HG02973 (cell line): ENCODE measurements around the gene F7.

Source experiments
- ATAC-seq: cut with Tn5 transposase; IDR thresholded peaks from one replicate; pipeline ENCODE4 v1.9.1; 2021; ENCODE audit warnings: moderate library complexity; ENCODE audit not compliant: unreplicated experiment

Gene F7

DNA sequence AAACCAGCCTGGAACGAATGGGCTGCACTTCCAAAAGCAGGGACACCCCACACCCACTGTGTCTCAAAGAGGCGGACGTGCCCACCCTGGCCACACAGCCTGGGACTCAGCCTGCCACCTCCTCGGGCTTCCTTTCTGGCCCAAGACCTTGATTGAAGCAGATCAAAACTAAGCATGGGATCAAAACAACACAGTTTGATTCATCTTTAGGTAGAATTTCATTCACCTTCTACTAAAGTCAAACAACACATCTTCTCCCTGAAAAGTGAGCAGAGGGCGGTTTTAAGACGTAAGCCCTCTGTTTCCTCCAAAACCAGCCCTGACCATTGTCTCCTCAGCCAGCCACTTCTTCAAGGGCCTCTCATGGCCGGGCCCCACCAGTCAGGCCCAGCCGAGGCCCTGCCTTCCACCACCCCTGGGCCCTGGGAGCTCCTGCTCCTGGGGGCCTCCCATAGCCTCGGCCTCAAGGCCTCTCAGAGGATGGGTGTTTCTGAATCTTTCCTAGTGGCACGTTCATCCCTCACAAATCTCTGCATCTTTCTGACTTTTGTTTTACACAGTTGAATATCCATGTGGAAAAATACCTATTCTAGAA is 10.7 kb downstream of the F7 start:
- ATAC-seq, result no peak

GRCh38 chr13:113116871-113117271 is 11.3 kb downstream of the F7 start:
- no peak for ATAC-seq

GRCh38 chr13:113117335-113117872 is 11.8 kb downstream of the F7 start:
- no peak for ATAC-seq

DNA sequence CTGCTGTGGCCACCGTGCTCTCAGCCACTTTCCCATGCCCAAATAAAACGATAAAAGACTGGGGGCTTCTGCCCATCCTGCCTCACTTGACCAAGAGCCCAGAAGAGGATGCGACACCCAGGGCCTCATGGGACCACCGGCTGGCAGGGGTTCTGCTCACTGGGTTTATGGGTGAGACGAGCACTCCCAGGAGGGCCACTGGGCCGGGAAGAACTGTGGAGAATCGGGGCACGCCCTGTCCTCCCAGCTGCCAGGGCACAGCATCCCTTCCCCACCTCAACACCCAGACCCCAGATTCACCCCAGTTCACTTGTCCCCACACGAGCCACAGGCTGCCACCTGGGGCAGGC is 12.3 kb downstream of the F7 start:
- no peak for ATAC-seq

GRCh38 chr13:113118261-113119021 is 12.8 kb downstream of the F7 start:
- ATAC-seq, result no peak

DNA sequence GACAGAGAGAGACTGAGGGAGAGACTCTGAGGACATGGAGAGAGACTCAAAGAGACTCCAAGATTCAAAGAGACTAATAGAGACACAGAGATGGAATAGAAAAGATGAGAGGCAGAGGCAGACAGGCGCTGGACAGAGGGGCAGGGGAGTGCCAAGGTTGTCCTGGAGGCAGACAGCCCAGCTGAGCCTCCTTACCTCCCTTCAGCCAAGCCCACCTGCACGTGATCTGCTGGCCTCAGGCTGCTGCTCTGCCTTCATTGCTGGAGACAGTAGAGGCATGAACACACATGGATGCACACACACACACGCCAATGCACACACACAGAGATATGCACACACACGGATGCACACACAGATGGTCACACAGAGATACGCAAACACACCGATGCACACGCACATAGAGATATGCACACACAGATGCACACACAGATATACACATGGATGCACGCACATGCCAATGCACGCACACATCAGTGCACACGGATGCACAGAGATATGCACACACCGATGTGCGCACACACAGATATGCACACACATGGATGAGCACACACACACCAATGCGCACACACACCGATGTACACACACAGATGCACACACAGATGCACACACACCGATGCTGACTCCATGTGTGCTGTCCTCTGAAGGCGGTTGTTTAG is 13.7 kb downstream of the F7 start:
- ATAC-seq, result no peak

- no peak for ATAC-seq
These were observed 14.2 kb downstream of the F7 start for GRCh38 chr13:113119822-113120189.

DNA sequence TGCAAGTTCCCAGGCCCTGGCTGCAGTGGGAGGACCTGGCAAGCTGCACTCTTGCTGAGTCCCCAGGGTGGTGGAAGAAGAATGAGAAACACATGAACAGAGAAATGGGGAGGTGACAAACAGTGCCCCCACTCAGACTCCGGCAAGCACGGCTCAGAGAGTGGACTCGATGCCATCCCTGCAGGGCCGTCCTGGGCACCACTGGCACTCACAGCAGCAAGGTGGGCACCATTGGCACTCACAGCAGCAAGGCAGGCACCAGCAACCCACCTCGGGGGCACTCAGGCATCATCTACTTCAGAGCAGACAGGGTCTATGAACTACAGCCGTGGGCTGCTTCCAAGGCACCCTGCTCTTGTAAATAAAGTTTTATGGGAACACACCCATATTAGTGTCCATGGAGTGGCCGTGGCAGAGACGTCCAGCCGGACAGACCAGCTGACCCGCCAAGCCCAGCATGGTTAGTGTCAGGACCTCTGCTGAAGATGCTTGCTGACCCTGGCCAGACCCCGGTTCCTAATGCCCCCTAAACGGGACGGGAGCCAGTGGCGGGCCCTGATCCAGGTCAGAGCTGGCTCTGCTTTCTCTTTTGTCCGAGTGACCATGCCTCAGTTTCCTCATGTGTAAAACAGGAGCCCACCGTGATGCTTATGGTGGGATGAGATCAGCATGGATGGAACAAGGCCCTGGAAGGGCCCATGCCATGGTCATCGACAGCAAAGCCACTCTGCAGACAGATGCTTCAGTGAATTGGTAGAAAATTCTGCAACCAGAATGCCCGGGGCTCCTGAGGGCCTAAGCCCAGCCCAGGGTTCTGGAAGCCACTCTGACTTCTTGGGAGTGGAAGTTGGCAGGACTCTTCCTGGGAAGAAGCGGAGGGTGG is 14.9 kb downstream of the F7 start:
- ATAC-seq, result no peak

DNA sequence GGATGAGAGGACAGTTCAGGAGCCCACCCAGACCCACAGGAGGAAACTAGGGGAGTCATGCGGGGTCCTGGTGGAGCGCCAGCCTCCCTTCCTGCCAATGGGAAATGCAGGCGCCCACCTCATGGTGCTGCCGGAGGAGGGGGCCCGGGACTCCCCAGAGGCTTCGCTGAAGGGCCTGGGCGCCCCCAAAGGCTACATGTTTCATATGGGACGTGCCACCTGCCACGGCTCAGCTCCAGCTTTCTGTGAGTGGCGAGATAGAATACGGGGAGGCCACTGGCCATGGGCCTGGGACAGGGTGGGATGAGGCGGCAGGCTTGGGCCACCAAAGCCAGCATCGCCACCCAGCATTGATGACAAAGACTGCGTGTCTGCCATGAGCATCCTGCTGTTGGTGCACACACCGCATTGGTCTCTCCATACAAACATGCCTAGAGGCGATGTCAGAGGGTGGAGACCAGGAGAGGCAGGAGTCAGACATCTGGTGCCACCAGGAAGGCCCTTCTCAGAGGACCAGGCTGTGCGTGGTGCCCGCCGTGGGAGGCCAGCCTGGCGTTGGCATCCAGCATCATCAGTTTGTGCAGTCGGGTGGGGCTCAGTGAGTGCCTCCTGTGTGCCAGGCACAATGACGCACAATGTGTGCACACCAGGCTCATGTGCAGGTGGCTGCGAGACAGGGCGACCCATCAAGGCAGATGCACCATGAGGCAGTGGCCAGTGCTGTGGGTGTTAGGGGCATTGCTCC is 15.8 kb downstream of the F7 start:
- ATAC-seq, result no peak

GRCh38 chr13:113121928-113122471 is 16.4 kb downstream of the F7 start:
- ATAC-seq, result no peak

DNA sequence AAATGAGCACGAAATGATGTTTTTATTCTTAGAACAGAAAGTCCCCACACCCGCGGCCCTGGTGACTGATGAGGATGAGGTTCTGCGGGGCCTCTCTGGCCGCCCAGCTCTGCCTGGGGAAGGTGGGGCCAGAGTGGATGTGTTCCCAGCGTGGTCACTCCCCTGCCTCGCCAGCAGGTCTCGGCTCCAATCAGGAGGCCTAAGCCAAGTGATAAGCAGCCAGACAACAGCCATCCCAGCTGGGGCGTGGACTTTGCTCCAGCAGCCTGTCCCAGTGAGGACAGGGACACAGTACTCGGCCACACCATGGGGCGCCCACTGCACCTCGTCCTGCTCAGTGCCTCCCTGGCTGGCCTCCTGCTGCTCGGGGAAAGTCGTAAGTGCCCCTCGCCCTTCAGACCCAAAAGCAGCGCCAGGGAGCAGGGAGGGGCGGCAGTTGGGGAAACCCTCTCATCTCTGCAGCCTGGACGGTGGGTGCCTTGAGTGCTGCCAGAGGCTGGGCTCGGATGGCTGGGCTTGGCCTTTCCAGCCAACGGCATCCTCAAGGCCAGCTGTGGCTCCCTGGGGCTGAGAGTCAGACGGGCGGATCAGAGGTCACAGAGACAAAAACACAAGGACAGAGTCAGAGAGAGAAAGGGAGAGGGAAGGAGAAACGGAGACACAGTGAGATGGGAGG is 17.1 kb downstream of the F7 start, which contains the start of gene F10:
Gene F10, plus strand, starts transcription at position 250 of the 676 bp plus-strand sequence. Its CDS starts 57 bp downstream, at position 307.
- ATAC-seq, result no peak

- ATAC-seq, result no peak
These were observed 17.9 kb downstream of the F7 start for GRCh38 chr13:113123226-113124201.

GRCh38 chr13:113124211-113124970 is 18.8 kb downstream of the F7 start:
- ATAC-seq, result no peak

- ATAC-seq, result no peak
These were observed 20.1 kb downstream of the F7 start for GRCh38 chr13:113125506-113126264.

- no peak for ATAC-seq
These were observed 20.9 kb downstream of the F7 start for GRCh38 chr13:113126265-113127150.

DNA sequence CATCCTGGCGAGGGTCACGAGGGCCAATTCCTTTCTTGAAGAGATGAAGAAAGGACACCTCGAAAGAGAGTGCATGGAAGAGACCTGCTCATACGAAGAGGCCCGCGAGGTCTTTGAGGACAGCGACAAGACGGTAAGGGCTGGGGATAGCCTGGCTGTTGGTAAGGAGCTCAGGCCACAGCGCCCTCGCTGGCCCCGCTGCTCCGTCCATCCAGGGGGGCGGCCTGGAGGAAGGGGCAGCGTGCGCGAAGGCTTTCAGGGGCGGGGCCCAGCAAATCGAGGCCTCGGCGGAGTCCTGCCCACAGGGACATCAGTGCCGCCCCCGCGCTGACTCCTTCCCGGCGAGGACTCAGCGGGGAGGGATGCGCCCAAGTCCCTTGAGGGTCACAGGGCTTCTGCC is 23.9 kb downstream of the F7 start:
- ATAC-seq, result no peak
